Endodermal cell (in vitro differentiated cells): ENCODE measurements around the gene GGA1. TPM values are rescaled to one million over a fixed set of nuclear protein-coding genes. Genes with fewer than 3 reads are reported as not detected.

Experiments
- DNase-seq: peaks from one replicate; pipeline ENCODE4 v3.0.0-alpha.2; 2017
- H3K27ac ChIP-seq: 2 replicates; pipeline ENCODE4 v1.5.1; 2013; ENCODE audit warnings: mild to moderate bottlenecking, low read depth, low read length, moderate library complexity
- H3K27me3 ChIP-seq: 2 replicates; pipeline ENCODE4 v1.6.1; 2013; ENCODE audit warnings: mild to moderate bottlenecking, low read length, moderate library complexity; ENCODE audit not compliant: insufficient read depth, control insufficient read depth, poor library complexity, severe bottlenecking
- H3K36me3 ChIP-seq: 2 replicates; pipeline ENCODE4 v1.7.0; 2013; ENCODE audit warnings: mild to moderate bottlenecking, low read length, moderate library complexity; ENCODE audit not compliant: control insufficient read depth, insufficient read depth
- H3K4me1 ChIP-seq: one replicate; pipeline ENCODE4 v1.7.0; 2013; ENCODE audit warnings: low read length; ENCODE audit not compliant: control insufficient read depth, insufficient read depth
- H3K4me3 ChIP-seq: 2 replicates; pipeline ENCODE4 v1.5.1; 2013; ENCODE audit warnings: mild to moderate bottlenecking, low read length, moderate library complexity
- H3K9ac ChIP-seq: 2 replicates; pipeline ENCODE4 v1.6.1; 2013; ENCODE audit warnings: mild to moderate bottlenecking, low read length, moderate library complexity; ENCODE audit not compliant: poor library complexity, severe bottlenecking; ENCODE audit errors: extremely low read depth
- H3K9me3 ChIP-seq: 2 replicates; pipeline ENCODE4 v1.6.1; 2013; ENCODE audit warnings: mild to moderate bottlenecking, low read length, moderate library complexity; ENCODE audit not compliant: control insufficient read depth
- H3K27ac Mint-ChIP-seq: 2 replicates; pipeline ENCODE4 v1.8.0; 2020; ENCODE audit warnings: mixed read lengths
- H3K27me3 Mint-ChIP-seq: 2 replicates; pipeline ENCODE4 v1.8.0; 2021; ENCODE audit warnings: mild to moderate bottlenecking, mixed read lengths; ENCODE audit not compliant: insufficient read depth
- H3K36me3 Mint-ChIP-seq: 2 replicates; pipeline ENCODE4 v1.8.0; 2020; ENCODE audit warnings: low read depth, mixed read lengths
- H3K4me1 Mint-ChIP-seq: 2 replicates; pipeline ENCODE4 v1.8.0; 2020; ENCODE audit warnings: mixed read lengths
- H3K4me3 Mint-ChIP-seq: 2 replicates; pipeline ENCODE4 v1.8.0; 2020; ENCODE audit warnings: mild to moderate bottlenecking, moderate library complexity, mixed read lengths
- H3K9me3 Mint-ChIP-seq: 2 replicates; pipeline ENCODE4 v1.8.0; 2020; ENCODE audit warnings: mild to moderate bottlenecking, mixed read lengths
- CTCF ChIP-seq: fragments of 200-600 bp; sonication (generic); conservative IDR thresholded peaks from 2 replicates; pipeline ENCODE4 v1.5.0; 2021; ENCODE audit warnings: antibody characterized with exemption, mild to moderate bottlenecking
- WGBS, 2 experiments: methylation state at CpG; one replicate each; pipeline versions ENCODE4 v1.1.5 to v1.1.7; 2013; ENCODE audit warnings: missing lambda C conversion rate in 2 of 2, mixed read lengths in 1 of 2; ENCODE audit not compliant: insufficient coverage in 1 of 2, insufficient read length in 1 of 2; 5-methylcytosine and 5-hydroxymethylcytosine counted together
- long read RNA-seq, 4 experiments: library from polyadenylated mRNA in 2 of 4; library from RNA in 1 of 4; library from capped mRNA in 1 of 4; stranded (forward) in 3 of 4; unstranded in 1 of 4; transcript quantifications; one replicate each; pipeline ENCODE4 v2.0.0, GENCODE V29; 2020 to 2021; ENCODE audit warnings: inconsistent platforms in 1 of 4
- polyA plus RNA-seq, 2 experiments: library from polyadenylated mRNA; stranded (reverse); fragments of 50-300 nt; gene quantifications; one replicate each; pipeline ENCODE4 v1.2.3, GENCODE V29; 2013
- total RNA-seq, 2 donors: library from RNA; stranded (reverse); fragmentation: NEBNext Ultra II Directional in 1 of 2; extraction: Animal tissue kit (Norgen Biotek cat#: 25700) in 1 of 2; gene quantifications; 2 replicates in 1 of 2; 3 replicates in 1 of 2; pipeline ENCODE4 v1.2.1, GENCODE V29; 2021

GGA1 gene
- 10 to 100 TPM; 87.5 TPM for total RNA-seq
- 60.0 TPM for polyA plus RNA-seq (2013, experiment 1 of 2)
- polyA plus RNA-seq (2013, experiment 2 of 2), result 56.4 TPM
- long read RNA-seq, experiment 1, partial matches to known transcripts, result 6 of 16 reads
- long read RNA-seq, experiment 1, other reads (novel, unspliced or antisense), result 7 of 16 reads
- long read RNA-seq, experiment 2, transcript GGA1-201 (15 exons, 2,528 nt), result minor isoform, 5 of 108 reads
- long read RNA-seq, experiment 2, transcript GGA1-203 (17 exons, 3,159 nt), result major isoform, 59 of 108 reads
- long read RNA-seq, experiment 2, partial matches to known transcripts, result 11 of 108 reads
- long read RNA-seq, experiment 2, other reads (novel, unspliced or antisense), result 31 of 108 reads
- long read RNA-seq, experiment 3, transcript GGA1-222 (3 exons, 1,384 nt), result minor isoform, 8 of 168 reads
- long read RNA-seq, experiment 3, transcript GGA1-201 (15 exons, 2,528 nt), result minor isoform, 7 of 168 reads
- long read RNA-seq, experiment 3, transcript GGA1-203 (17 exons, 3,159 nt), result major isoform, 97 of 168 reads
- long read RNA-seq, experiment 3, partial matches to known transcripts, result 17 of 168 reads
- long read RNA-seq, experiment 3, other reads (novel, unspliced or antisense), result 39 of 168 reads
- long read RNA-seq, experiment 4, partial matches to known transcripts, result 1 of 6 reads
- long read RNA-seq, experiment 4, other reads (novel, unspliced or antisense), result 3 of 6 reads

- peak; percentile 98 for DNase-seq
Measured at GRCh38 chr22:37608477-37609239, at the start of gene GGA1. Gene GGA1, plus strand, starts transcription at chr22:37608834. Its CDS starts 27 bp downstream, at chr22:37608861.

GRCh38 chr22:37559521-37559900 is 49.1 kb upstream of the GGA1 start:
- peak overlapping the region; percentile 81 for H3K27ac Mint-ChIP-seq
- Histone ChIP-seq H3K27me3 (no peaks in the 10 kb centered on the region), H3K9ac (no peak overlapping the region), H3K27ac (no peak overlapping the region), H3K36me3 (peaks cover 14% of the 10 kb centered on the region), H3K4me3 (no peak overlapping the region), H3K9me3 (no peaks in the 10 kb centered on the region), H3K4me1 (peaks cover 31% of the 10 kb centered on the region)
- H3K27me3 Mint-ChIP-seq, result peaks cover 11% of the 10 kb centered on the region
- peak; percentile 72 for DNase-seq
- H3K4me3 Mint-ChIP-seq, result peak overlapping the region; percentile 63
- H3K4me1 Mint-ChIP-seq, result peaks cover 51% of the 10 kb centered on the region
- H3K9me3 Mint-ChIP-seq, result no peaks in the 10 kb centered on the region
- TF ChIP-seq CTCF, result no peak
- H3K36me3 Mint-ChIP-seq, result peaks cover 2% of the 10 kb centered on the region
- 60 to 72% methylated on average over 2 to 6 of the region's 6 CpGs for WGBS, 2 experiments

More at GRCh38 chr22:37608477-37609239, at the start of gene GGA1:
- peak; percentile 15 for TF ChIP-seq CTCF
- no peaks in the 10 kb centered on the region for H3K9me3 Mint-ChIP-seq
- Histone ChIP-seq H3K36me3 (no peaks in the 10 kb centered on the region), H3K9me3 (no peaks in the 10 kb centered on the region), H3K4me1 (no peaks in the 10 kb centered on the region), H3K27me3 (no peaks in the 10 kb centered on the region), H3K4me3 (peak within 1 kb of the TSS; percentile 98), H3K9ac (peak within 1 kb of the TSS; percentile 85), H3K27ac (peak within 1 kb of the TSS; percentile 99)
- peaks cover 11% of the 10 kb centered on the region for H3K4me1 Mint-ChIP-seq
- WGBS, 2 experiments, result 0% methylated on average over 30 to 82 of the region's 82 CpGs
- no peaks in the 10 kb centered on the region for H3K27me3 Mint-ChIP-seq
- peaks cover 5% of the 10 kb centered on the region for H3K36me3 Mint-ChIP-seq
- peak within 1 kb of the TSS; percentile 96 for H3K27ac Mint-ChIP-seq
- peak within 1 kb of the TSS; percentile 79 for H3K4me3 Mint-ChIP-seq

- Mint-ChIP-seq H3K4me1 (peaks cover 53% of the 10 kb centered on the region), H3K27ac (peak within 1 kb of the TSS; percentile 90), H3K27me3 (peaks cover 11% of the 10 kb centered on the region), H3K36me3 (peaks cover 2% of the 10 kb centered on the region), H3K9me3 (no peaks in the 10 kb centered on the region), H3K4me3 (peak within 1 kb of the TSS; percentile 75)
- H3K4me3 ChIP-seq, result peak within 1 kb of the TSS; percentile 85
- peak within 1 kb of the TSS; percentile 81 for H3K9ac ChIP-seq
- 8 to 12% methylated on average over 13 to 76 of the region's 76 CpGs for WGBS, 2 experiments
- H3K27me3 ChIP-seq, result no peaks in the 10 kb centered on the region
- peak within 1 kb of the TSS; percentile 68 for H3K27ac ChIP-seq
- peaks cover 31% of the 10 kb centered on the region for H3K4me1 ChIP-seq
- TF ChIP-seq CTCF, result no peak
- H3K9me3 ChIP-seq, result no peaks in the 10 kb centered on the region
- H3K36me3 ChIP-seq, result peaks cover 16% of the 10 kb centered on the region
- DNase-seq, result peak; percentile 85
Measured at GRCh38 chr22:37559901-37560607, 48.6 kb upstream of the GGA1 start, which contains the start of gene CDC42EP1. Gene CDC42EP1, plus strand, starts transcription at chr22:37560480. Its CDS starts 5,870 bp downstream, at chr22:37566350.
